ENCODE results near the gene CCDC102A. TPM values are rescaled to one million over a fixed set of nuclear protein-coding genes. Genes with fewer than 3 reads are reported as not detected.
A peak's percentile ranks its signal among the peaks of the same experiment; 100 is the strongest.

Gene CCDC102A
- total RNA-seq, 1 donor from 2014 or later: 11.3 TPM

DNA sequence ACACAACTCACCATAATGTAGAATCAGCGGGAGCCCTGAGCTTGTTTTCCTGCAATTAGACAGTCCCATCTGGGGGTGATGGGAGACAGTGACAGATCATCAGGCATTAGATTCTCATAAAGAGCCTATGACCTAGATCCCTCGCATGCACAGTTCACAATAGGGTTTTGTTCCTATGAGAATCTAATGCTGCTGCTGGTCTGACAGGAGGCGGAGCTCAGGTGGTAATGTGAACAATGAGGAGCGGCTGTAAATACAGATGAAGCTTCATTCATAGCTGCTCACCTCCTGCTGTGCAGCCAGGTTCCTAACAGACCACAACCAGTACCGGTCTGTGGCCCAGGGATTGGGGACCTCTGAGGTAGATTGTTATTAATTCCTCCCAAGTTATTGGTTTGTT, 47.1 kb downstream of the CCDC102A start:
- Histone ChIP-seq H3K4me3 (no peak overlapping the region), H3K4me1 (peaks cover 27% of the 10 kb centered on the region), H3K27me3 (ENCODE audit: low read depth) (no peaks in the 10 kb centered on the region), H3K36me3 (no peaks in the 10 kb centered on the region), H3K27ac (replicated peaks) (no peak overlapping the region), H3K9me3 (replicated peaks) (no peaks in the 10 kb centered on the region)
- DNase-seq: peak; percentile 2
- TF ChIP-seq, protein P1, sequence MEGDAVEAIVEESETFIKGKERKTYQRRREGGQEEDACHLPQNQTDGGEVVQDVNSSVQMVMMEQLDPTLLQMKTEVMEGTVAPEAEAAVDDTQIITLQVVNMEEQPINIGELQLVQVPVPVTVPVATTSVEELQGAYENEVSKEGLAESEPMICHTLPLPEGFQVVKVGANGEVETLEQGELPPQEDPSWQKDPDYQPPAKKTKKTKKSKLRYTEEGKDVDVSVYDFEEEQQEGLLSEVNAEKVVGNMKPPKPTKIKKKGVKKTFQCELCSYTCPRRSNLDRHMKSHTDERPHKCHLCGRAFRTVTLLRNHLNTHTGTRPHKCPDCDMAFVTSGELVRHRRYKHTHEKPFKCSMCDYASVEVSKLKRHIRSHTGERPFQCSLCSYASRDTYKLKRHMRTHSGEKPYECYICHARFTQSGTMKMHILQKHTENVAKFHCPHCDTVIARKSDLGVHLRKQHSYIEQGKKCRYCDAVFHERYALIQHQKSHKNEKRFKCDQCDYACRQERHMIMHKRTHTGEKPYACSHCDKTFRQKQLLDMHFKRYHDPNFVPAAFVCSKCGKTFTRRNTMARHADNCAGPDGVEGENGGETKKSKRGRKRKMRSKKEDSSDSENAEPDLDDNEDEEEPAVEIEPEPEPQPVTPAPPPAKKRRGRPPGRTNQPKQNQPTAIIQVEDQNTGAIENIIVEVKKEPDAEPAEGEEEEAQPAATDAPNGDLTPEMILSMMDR (IDR thresholded peaks at IDR 0.05; ENCODE audit: borderline replicate concordance): no peak
- intact Hi-C loops (cut with micrococcal nuclease): no loop called here

DNA sequence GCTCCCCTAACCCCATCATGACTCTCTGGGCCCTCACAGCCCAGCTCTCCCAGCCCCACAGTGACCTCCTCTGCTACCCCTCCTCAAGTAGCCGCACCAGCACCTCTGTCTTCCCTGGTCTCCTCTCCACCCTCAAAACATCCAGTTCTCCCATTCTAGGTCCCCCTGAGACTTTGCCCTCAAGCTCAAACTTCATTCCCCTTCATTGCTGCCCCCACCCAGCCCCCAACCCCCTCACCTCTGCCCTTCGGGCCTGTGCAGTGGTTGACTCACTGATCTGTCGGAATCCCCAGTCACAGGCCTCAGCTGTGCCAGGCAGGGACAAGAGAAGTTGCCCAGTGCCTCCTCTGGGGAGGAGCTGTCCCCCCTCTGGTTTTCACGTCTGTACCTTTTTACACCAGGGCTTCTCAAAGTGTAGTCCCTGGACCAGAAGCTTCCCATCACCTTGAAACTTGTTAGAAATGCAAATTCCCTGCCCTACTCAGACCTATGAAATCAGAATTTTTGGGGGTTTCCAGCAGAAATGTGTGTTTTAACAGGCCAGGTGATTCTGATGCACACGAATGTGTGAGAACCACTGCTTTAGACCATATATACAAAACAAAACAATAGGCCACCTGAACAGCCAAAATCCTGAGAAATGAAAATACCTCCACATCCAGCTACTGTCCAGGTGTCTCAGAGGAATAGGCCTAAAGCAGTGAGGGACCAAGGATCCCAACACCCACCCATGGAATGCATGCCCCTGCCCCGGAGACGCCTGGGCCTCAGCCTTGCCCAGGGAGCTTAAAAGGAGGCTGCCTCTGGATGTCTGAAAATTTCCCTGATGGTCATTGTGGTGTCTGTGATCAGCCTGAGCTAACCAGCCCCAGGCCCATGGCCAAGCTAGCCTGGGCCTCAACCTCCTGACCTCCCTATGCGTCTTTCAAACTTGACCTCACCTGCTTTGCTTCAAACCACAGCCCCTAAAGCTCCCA, 49.2 kb downstream of the CCDC102A start:
- intact Hi-C loops (cut with micrococcal nuclease): no loop called here

GRCh38 chr16:57485916-57486857, 50.2 kb downstream of the CCDC102A start, which contains the start of gene DOK4:
DOK4 (minus strand) TSS chr16:57486493; CDS start chr16:57479507, 6,986 bp downstream.
- TF ChIP-seq, protein P1 (IDR thresholded peaks at IDR 0.05; ENCODE audit: borderline replicate concordance): no peak
- peak within 1 kb of the TSS; percentile 75 for H3K27ac ChIP-seq (replicated peaks)
- H3K4me3 ChIP-seq: peak within 1 kb of the TSS; percentile 80
- intact Hi-C loops (cut with micrococcal nuclease): no loop called here
- H3K27me3 ChIP-seq (ENCODE audit: low read depth): no peaks in the 10 kb centered on the region
- peak; percentile 87 for DNase-seq
- H3K36me3 ChIP-seq: no peaks in the 10 kb centered on the region
- peaks cover 27% of the 10 kb centered on the region for H3K4me1 ChIP-seq
- no peaks in the 10 kb centered on the region for H3K9me3 ChIP-seq (replicated peaks)

More for the DNA sequence above, 49.2 kb downstream of the CCDC102A start:
- Histone ChIP-seq H3K27me3 (ENCODE audit: low read depth) (no peaks in the 10 kb centered on the region), H3K4me3 (peak overlapping the region; percentile 80), H3K36me3 (no peaks in the 10 kb centered on the region), H3K27ac (replicated peaks) (peak overlapping the region; percentile 75), H3K4me1 (peaks cover 27% of the 10 kb centered on the region), H3K9me3 (replicated peaks) (no peaks in the 10 kb centered on the region)
- DNase-seq: no peak
- TF ChIP-seq, protein P1 (IDR thresholded peaks at IDR 0.05; ENCODE audit: borderline replicate concordance): no peak

DNA sequence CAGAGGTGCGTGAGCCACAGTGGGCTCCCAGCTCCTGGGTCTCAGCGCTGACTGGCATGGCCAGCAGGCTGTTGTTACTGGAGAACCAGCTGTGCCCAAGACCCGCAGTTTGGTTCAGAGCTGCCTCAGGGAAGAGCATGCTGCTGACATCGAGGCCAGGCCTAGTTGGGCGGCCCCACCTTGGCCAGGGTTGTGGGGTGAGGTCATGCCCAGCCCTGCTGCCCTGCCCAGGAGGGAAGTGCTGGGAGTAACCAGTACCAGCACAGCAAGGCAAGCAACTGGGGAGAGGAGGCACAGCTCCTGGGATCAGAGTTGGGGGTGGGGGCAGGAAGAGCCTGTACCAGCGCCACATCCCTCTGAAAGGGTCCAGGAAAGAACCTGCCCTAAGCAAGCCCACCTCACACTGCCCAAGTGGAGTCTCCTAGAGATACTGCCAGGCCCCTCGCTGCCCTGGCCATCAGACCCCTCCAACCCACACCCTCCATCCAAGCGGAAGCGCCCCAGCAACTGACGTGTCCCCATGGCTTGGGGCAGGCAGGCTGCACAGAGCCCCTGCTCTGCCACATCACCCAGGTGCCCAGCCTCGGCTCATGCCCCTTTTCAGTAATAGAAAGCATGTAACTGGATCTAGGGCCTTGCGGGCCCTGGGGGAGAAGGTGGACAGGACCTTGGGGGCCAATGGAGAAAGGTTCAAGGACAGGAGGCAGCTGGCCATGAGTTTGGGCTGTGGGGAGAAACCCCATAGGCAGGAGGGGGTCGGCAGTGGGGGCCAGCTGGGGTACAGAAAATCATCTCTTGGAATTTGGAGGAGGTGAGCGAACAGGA, 51.1 kb downstream of the CCDC102A start:
- H3K4me1 ChIP-seq: peaks cover 34% of the 10 kb centered on the region
- TF ChIP-seq, protein P1 (IDR thresholded peaks at IDR 0.05; ENCODE audit: borderline replicate concordance): no peak
- intact Hi-C loops (cut with micrococcal nuclease): no loop called here
- H3K27me3 ChIP-seq (ENCODE audit: low read depth): no peaks in the 10 kb centered on the region
- peak overlapping the region; percentile 75 for H3K27ac ChIP-seq (replicated peaks)
- no peak for DNase-seq
- H3K4me3 ChIP-seq: peak overlapping the region; percentile 80
- H3K36me3 ChIP-seq: no peaks in the 10 kb centered on the region
- no peaks in the 10 kb centered on the region for H3K9me3 ChIP-seq (replicated peaks)
